CMK (cell line): ENCODE measurements around the gene PCDHGB7.
"Not testable (repeated sequence)": the region's sequence is repeated elsewhere in the genome, so short reads cannot be mapped to it uniquely, and the experiment has no call there.

Experiments used
- DNase-seq: peaks from one replicate; pipeline ENCODE4 v3.0.0-alpha.2; 2010; ENCODE audit warnings: low read depth

The PCDHGB7 gene

DNA sequence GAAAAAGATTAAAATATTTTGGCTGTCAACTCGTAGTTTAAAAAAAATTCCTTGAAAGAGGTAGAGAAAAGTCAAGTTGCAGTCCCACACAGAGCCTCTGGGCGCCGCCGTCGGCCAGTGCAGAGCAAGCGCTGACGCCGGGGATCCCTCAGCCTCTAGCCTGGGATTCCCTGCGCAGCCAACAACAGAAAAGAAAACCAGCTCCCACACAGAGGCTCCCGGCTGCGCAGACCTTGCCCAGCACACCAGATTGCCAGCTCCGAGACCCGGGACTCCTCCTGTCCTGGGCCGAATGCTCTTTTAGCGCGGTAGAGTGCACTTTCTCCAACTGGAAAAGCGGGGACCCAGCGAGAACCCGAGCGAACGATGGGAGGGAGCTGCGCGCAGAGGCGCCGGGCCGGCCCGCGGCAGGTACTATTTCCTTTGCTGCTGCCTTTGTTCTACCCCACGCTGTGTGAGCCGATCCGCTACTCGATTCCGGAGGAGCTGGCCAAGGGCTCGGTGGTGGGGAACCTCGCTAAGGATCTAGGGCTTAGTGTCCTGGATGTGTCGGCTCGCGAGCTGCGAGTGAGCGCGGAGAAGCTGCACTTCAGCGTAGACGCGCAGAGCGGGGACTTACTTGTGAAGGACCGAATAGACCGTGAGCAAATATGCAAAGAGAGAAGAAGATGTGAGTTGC is at the start of gene PCDHGB7:
Gene PCDHGB7 (plus strand): TSS at position 184 of the 679 bp plus-strand sequence. CDS start 183 bp downstream, at position 367.
- not testable (repeated sequence) for DNase-seq

DNA sequence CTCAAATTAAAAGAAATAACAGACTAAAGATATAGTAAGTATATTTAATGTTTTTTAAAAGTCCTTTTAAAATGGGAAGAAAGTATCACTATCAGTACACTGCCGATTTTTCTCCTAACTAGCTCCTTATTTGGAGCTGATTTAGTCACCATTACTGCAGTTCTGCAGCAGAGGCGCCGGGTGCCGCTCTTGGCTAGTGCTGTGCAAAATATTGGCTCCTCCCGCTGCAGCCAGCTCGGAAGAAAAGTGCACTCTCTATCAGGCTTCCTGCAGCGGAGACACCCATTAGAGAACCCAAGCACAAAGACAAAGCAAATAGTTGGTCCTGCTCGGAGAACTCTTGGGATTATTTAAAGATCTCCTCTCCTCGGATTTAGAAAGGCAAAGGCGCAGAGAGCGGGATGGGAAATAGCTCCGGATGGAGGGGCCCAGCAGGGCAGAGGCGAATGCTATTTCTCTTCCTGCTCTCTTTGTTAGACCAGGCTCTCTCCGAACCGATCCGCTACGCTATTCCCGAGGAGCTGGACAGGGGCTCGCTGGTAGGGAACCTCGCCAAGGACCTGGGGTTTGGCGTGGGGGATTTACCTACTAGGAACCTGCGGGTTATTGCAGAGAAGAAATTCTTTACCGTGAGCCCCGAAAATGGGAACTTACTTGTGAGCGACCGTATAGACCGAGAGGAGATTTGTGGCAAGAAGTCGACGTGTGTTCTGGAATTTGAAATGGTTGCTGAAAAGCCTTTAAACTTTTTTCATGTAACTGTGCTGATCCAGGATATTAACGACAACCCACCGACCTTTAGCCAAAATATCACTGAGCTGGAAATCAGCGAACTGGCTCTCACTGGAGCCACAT is 47.3 kb upstream of the PCDHGB7 start, which contains the start of gene PCDHGB3:
Gene PCDHGB3 (plus strand): TSS at position 249 of the 855 bp plus-strand sequence. CDS start 153 bp downstream, at position 402.
- DNase-seq: no peak

DNA sequence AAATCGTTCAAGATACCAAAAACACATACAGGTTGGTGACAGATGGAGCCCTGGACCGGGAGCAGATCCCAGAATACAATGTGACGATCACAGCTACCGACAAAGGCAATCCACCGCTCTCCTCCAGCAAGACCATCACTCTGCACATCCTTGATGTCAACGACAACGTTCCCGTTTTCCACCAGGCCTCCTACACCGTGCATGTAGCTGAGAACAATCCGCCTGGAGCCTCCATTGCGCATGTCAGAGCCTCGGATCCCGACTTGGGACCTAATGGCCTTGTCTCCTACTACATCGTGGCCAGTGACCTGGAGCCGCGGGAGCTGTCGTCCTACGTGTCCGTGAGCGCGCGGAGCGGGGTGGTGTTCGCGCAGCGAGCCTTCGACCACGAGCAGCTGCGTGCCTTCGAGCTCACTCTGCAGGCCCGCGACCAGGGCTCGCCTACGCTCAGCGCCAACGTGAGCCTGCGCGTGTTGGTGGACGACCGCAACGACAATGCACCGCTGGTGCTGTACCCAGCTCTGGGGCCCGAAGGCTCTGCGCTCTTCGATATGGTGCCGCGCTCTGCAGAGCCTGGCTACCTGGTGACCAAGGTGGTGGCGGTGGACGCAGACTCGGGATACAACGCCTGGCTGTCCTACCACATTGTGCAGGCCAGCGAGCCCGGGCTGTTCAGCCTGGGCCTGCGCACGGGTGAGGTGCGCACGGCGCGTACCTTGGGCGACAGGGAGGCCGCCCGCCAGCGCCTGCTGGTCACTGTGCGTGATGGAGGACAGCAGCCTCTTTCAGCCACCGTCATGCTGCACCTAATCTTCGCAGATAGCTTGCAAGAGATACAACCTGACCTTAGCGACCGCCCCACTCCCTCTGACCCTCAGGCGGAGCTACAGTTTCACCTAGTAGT is 45.7 kb upstream of the PCDHGB7 start:
- DNase-seq: no peak

DNA sequence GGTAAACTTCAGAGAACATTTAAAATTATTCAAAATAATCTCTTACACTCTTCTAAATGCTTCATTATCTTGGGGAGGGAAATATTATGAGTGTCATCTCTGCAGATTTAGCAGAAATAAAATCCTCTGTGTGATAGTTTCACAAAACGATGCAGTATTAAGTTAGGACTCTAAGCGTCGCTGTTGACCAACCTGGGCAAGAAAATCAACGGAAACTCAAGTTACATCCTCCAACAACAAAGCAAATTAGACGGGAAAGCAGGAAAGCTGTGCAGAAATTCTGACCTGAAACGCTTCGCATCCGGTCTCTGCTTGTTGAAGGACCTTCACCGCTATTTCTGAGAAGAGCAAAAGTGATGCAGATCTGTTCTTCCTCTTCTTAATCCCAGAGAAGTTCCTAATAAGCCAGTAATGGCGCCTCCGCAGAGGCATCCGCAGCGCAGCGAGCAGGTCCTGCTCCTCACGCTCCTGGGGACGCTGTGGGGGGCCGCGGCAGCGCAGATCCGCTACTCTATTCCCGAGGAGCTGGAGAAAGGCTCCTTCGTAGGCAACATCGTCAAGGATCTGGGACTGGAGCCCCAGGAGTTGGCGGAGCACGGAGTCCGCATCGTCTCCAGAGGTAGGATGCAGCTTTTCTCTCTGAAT is 43.7 kb upstream of the PCDHGB7 start, which contains the start of gene PCDHGA6:
Gene PCDHGA6 (plus strand): TSS at position 219 of the 645 bp plus-strand sequence. CDS start 193 bp downstream, at position 412.
- DNase-seq: no peak

DNA sequence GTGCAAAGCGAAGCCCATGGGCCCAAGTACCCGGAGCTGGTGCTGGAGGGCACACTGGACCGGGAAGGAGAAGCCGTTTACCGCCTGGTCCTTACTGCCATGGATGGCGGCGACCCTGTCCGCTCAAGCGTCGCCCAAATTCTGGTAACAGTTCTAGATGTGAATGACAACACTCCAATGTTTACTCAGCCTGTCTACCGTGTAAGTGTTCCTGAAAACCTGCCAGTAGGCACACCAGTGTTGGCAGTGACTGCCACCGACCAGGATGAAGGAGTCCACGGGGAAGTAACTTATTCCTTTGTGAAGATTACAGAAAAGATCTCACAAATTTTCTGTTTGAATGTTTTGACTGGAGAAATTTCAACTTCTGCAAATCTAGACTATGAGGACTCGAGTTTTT is 42.9 kb upstream of the PCDHGB7 start:
- no peak for DNase-seq

DNA sequence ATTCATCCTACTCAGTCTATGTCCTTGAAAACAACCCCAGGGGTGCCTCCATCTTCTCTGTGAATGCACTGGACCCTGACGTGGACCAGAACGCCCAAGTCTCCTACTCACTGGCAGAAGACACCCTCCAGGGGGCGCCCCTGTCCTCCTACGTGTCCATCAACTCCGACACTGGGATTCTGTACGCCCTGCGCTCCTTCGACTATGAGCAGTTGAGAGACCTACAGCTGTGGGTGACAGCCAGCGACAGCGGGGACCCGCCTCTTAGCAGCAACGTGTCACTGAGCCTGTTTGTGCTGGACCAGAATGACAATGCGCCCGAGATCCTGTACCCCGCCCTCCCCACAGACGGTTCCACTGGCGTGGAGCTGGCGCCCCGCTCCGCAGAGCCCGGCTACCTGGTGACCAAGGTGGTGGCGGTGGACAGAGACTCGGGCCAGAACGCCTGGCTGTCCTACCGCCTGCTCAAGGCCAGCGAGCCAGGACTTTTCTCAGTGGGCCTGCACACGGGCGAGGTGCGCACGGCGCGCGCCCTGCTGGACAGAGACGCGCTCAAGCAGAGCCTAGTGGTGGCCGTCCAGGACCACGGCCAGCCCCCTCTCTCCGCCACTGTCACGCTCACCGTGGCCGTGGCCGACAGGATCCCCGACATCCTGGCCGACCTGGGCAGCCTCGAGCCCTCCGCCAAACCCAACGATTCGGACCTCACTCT is 41.9 kb upstream of the PCDHGB7 start:
- DNase-seq: not testable (repeated sequence)

DNA sequence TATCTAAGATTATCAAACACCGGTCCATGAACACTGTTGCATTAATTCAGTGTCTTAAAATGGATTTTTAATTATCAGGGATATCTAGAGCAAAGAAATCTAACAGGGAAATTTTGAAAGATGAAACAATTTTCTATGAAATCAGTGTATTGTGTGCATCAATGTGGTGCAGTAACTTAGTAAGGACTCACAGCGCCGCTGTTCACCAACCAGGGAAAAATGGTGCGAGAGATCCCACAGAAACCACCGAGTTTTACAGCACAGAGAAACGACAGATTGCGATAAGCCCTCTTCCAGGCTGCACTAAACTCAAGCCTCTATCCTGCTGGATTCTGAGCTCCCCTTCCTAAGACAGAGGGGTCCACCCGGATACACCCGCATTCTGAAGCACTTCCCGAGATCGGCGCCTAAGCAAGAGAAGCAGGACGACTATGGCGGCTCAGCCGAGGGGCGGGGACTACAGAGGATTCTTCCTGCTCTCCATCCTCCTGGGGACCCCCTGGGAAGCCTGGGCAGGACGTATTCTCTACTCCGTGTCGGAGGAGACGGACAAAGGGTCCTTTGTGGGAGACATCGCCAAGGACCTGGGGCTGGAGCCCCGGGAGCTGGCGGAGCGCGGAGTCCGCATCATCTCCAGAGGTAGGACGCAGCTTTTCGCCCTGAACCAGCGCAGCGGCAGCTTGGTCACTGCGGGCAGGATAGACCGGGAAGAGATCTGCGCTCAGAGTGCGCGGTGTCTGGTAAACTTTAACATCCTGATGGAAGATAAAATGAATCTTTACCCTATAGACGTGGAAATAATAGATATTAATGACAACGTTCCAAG is 34.8 kb upstream of the PCDHGB7 start, which contains the start of gene PCDHGA7:
Gene PCDHGA7 (plus strand): TSS at position 274 of the 826 bp plus-strand sequence. CDS start 158 bp downstream, at position 432.
- DNase-seq: no peak

DNA sequence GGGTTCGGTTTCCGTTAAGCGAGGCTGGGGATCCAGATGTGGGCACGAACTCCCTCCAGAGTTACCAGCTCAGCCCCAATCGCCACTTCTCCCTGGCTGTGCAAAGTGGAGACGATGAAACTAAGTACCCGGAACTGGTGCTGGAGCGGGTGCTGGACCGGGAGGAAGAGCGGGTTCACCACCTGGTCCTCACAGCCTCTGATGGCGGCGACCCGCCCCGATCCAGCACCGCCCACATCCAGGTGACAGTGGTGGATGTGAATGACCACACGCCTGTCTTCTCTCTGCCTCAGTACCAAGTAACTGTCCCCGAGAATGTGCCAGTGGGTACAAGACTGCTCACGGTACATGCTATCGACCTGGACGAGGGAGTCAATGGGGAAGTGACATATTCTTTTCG is 34.1 kb upstream of the PCDHGB7 start:
- no peak for DNase-seq

DNA sequence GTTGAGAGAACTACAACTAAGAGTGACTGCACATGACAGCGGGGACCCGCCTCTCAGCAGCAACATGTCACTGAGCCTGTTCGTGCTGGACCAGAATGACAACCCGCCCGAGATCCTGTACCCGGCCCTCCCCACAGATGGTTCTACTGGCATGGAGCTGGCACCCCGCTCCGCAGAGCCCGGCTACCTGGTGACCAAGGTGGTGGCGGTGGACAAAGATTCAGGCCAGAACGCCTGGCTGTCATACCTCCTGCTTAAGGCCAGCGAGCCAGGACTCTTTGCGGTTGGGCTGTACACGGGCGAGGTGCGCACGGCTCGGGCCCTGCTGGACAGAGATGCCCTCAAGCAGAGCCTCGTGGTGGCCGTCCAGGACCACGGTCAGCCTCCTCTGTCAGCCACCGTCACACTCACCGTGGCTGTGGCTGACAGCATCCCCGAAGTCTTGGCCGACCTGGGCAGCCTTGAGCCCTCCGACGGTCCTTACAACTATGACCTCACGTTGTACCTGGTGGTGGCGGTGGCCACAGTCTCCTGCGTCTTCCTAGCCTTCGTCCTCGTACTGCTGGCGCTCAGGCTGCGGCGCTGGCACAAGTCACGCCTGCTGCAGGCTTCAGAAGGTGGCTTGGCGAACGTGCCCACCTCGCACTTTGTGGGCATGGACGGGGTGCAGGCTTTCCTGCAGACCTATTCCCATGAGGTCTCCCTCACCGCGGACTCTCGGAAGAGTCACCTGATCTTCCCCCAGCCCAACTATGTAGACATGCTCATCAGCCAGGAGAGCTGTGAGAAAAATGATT is 32.8 kb upstream of the PCDHGB7 start:
- DNase-seq: no peak

DNA sequence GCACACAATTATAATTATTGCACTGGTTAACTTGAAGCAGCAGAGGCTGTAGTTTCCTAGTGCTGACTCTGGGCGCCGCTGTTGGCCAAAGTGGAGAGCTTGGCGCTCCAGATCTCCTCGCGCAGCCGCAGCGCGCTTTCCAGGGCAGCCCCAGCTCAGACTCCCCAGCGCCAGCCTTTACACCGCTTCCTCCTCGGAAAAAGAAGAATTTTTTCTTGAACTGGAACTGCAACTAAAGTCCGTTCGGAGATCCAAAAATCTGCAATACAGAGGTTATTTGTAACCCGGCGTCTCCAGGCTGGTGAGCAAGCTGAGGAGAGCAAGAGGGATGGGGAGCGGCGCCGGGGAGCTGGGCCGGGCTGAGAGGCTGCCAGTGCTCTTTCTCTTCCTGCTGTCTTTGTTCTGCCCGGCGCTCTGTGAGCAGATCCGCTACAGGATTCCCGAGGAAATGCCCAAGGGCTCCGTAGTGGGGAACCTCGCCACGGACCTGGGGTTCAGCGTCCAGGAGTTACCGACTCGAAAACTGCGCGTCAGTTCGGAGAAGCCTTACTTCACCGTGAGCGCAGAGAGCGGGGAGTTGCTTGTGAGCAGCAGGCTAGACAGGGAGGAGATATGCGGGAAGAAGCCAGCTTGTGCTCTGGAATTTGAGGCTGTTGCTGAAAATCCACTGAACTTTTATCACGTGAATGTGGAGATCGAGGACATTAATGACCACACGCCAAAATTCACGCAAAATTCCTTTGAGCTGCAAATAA is 29.7 kb upstream of the PCDHGB7 start, which contains the start of gene PCDHGB4:
Gene PCDHGB4 (plus strand): TSS at position 142 of the 755 bp plus-strand sequence. CDS start 187 bp downstream, at position 329.
- DNase-seq: not testable (repeated sequence)

DNA sequence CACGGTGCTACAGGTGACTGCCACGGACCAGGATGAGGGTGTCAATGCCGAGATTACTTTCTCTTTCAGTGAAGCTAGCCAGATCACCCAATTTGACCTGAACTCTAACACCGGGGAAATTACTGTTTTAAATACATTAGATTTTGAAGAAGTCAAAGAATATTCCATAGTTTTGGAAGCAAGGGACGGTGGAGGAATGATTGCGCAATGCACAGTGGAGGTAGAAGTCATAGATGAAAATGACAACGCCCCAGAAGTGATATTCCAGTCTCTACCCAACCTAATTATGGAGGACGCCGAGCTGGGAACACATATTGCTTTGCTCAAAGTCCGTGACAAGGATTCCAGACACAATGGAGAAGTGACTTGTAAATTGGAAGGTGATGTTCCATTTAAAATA is 28.8 kb upstream of the PCDHGB7 start:
- DNase-seq: no peak

DNA sequence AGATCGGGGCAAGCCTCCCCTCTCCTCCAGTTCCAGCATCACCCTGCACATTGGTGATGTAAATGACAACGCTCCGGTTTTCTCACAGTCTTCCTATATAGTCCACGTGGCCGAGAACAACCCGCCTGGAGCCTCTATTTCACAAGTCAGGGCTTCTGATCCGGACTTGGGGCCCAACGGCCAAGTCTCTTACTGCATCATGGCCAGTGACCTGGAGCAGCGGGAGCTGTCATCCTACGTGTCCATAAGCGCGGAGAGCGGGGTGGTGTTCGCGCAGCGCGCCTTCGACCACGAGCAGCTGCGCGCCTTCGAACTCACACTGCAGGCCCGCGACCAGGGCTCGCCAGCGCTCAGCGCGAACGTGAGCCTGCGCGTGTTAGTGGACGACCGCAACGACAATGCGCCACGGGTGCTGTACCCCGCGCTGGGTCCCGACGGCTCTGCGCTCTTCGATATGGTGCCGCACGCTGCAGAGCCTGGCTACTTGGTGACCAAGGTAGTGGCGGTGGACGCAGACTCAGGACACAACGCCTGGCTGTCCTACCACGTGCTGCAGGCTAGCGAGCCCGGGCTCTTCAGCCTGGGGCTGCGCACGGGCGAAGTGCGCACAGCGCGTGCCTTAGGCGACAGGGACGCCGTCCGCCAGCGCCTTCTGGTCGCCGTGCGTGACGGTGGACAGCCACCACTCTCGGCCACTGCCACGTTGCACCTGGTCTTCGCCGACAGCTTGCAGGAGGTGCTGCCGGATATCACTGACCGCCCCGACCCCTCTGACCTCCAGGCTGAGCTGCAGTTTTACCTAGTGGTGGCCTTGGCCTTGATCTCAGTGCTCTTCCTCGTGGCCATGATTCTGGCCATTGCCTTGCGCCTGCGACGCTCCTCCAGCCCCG is 28.1 kb upstream of the PCDHGB7 start:
- DNase-seq: no peak

DNA sequence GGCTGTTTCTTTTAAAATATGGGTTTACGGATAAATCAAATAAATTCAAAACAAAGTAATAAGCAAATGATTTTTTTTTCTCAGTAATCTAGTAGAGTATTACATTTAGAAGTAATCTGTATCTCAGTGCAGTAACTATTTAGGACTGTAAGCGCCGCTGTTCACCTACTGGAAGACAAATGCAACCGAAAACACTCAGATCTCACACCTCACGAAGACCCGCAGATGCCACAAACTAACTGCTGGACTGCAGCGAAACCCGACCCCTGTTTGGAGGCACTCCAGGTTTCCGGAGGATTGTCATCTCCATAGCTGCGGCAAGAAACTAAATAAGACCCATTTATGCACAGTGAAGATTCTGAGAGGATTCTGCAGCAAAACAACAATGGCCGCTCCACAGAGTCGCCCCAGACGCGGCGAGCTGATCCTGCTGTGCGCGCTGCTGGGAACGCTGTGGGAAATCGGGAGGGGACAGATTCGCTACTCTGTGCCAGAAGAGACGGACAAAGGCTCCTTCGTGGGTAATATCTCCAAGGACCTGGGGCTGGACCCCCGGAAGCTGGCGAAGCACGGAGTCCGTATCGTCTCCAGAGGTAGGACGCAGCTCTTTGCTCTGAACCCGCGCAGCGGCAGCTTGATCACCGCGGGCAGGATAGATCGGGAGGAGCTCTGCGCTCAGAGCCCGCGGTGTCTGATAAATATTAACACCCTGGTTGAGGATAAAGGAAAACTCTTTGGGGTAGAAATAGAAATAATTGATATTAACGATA is 24.9 kb upstream of the PCDHGB7 start, which contains the start of gene PCDHGA8:
Gene PCDHGA8 (plus strand): TSS at position 205 of the 770 bp plus-strand sequence. CDS start 181 bp downstream, at position 386.
- DNase-seq: no peak

DNA sequence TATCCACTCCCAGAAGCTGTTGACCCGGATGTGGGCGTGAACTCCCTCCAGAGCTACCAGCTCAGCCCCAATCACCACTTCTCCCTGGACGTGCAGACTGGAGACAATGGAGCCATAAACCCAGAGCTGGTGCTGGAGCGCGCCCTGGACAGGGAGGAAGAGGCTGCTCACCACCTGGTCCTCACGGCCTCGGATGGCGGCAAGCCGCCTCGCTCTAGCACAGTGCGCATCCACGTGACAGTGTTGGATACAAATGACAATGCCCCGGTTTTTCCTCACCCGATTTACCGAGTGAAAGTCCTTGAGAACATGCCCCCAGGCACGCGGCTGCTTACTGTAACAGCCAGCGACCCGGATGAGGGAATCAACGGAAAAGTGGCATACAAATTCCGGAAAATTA is 24.2 kb upstream of the PCDHGB7 start:
- no peak for DNase-seq

DNA sequence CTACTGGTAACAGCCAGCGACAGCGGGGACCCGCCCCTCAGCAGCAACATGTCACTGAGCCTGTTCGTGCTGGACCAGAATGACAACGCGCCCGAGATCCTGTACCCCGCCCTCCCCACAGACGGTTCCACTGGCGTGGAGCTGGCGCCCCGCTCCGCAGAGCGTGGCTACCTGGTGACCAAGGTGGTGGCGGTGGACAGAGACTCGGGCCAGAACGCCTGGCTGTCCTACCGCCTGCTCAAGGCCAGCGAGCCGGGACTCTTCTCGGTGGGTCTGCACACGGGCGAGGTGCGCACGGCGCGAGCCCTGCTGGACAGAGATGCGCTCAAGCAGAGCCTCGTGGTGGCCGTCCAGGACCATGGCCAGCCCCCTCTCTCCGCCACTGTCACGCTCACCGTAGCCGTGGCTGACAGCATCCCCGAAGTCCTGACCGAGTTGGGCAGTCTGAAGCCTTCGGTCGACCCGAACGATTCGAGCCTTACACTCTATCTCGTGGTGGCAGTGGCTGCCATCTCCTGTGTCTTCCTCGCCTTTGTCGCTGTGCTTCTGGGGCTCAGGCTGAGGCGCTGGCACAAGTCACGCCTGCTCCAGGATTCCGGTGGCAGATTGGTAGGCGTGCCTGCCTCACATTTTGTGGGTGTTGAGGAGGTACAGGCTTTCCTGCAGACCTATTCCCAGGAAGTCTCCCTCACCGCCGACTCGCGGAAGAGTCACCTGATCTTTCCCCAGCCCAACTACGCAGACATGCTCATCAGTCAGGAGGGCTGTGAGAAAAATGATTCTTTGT is 22.9 kb upstream of the PCDHGB7 start:
- DNase-seq: not testable (repeated sequence)
